NT2/D1 (cell line): ENCODE results near the gene TMEM179.

Source experiments
- YY1 ChIP-seq: IDR thresholded peaks from 2 replicates; pipeline ENCODE4 v1.6.1; 2011; ENCODE audit not compliant: insufficient read length, insufficient read depth
- ZNF274 ChIP-seq: IDR thresholded peaks from 2 replicates; pipeline ENCODE4 v1.6.1; 2011; ENCODE audit warnings: mild to moderate bottlenecking, low read depth, low read length

DNA sequence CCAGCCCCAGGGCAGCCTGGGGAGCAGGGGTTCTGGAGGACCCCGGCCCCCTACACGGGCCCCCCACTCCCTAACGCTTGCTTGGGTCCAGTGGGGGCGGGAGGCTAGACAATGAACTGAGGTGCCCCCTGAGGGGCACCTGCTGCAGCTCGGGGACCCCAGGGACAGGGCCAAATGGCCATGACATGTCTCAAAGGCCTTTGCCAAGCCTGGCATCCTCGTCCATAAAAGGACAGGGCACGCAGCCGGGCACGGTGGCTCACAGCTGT, 36.7 kb downstream of the TMEM179 start:
- TF ChIP-seq ZNF274 (no peak), YY1 (no peak)
